Activated CD4-positive, alpha-beta T cell treated with anti-CD3 and anti-CD28 coated beads, Interleukin-2, amount 10 ng/mL, durations not matched to agents 7 days and 5 days (primary cell): ENCODE data around the gene HOXA9. TPM values are rescaled to one million over a fixed set of nuclear protein-coding genes. Genes with fewer than 3 reads are reported as not detected.

Source experiments
- CTCF ChIA-PET: fragments of 350-600 bp; sonication (Branson Sonifier 250); formaldehyde crosslinking; loops from one replicate; lab custom pipeline; 2021; ENCODE audit warnings: antibody characterized with exemption; lab: Charles Lee
- POLR2A ChIA-PET: fragments of 350-600 bp; sonication (Branson Sonifier 250); formaldehyde crosslinking; loops from one replicate; lab custom pipeline; 2021; ENCODE audit warnings: antibody characterized with exemption; lab: Charles Lee
- DNase-seq: peaks from one replicate; pipeline ENCODE4 v3.0.0-alpha.2; 2020
- H3K27ac Mint-ChIP-seq: one replicate; pipeline ENCODE4 v1.8.0; 2021; ENCODE audit warnings: mild to moderate bottlenecking, moderate library complexity, mixed read lengths
- H3K27me3 Mint-ChIP-seq: one replicate; pipeline ENCODE4 v1.8.0; 2021; ENCODE audit warnings: mixed read lengths
- H3K36me3 Mint-ChIP-seq: one replicate; pipeline ENCODE4 v1.8.0; 2021; ENCODE audit warnings: low read depth, mixed read lengths
- H3K4me1 Mint-ChIP-seq: one replicate; pipeline ENCODE4 v1.8.0; 2021; ENCODE audit warnings: mixed read lengths
- H3K4me3 Mint-ChIP-seq: one replicate; pipeline ENCODE4 v1.8.0; 2021; ENCODE audit warnings: mild to moderate bottlenecking, moderate library complexity, mixed read lengths
- H3K9me3 Mint-ChIP-seq: one replicate; pipeline ENCODE4 v1.8.0; 2021; ENCODE audit warnings: mixed read lengths
- microRNA-seq: library from miRNA; unstranded; fragments of <30 nt; microRNA quantifications from one replicate; pipeline ENCODE4 v1.2.0, GENCODE V29; 2021; ENCODE audit warnings: borderline microRNAs expressed, borderline replicate concordance
- total RNA-seq, 2 experiments: library from RNA; stranded (reverse); gene quantifications; one replicate each; pipeline ENCODE4 v1.2.3, GENCODE V29; 2021

HOXA9 gene
- total RNA-seq, 2 experiments from 2014 or later = not detected

DNA sequence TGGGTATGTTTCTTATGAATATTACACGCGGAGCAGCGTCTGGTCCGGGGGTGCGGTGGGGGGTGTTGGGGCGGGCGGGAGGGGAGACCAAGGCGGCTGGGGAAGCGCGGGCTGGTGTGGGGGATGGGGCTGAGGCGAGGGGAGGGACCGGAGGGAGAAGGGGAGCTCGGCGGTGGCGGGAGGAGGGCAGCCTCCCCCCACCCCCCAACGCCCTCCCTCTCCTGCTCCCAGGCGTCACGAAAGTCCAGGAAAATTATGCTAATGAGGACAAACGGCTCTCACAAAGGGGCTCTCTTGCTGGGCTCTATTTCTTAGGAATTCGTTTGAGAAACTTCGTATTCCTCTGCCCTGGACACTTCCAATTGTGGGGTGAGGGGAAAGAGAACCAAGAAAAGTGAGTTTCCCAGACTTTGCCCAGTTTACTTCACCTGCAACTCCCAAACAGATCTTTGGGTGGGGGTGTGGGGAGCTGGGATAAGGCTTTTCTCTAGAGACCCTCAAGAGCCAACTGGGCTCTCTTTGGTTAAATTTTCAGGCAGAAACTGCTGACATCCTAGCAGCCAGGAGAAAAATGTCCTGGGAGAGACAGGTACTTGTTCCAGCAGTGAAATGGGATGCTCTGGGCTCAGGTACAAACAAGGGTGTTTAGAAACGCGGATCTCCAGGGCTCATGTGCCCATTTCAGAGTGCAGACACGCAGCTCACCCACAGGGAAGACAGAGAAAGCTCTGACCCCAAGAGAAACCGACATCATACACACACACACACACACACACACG, 51.2 kb downstream of the HOXA9 start:
- POLR2A ChIA-PET = no interaction called here
- CTCF ChIA-PET = no interaction called here
- no peaks in the 10 kb centered on the region for H3K4me1 Mint-ChIP-seq
- H3K27ac Mint-ChIP-seq = no peak overlapping the region
- H3K36me3 Mint-ChIP-seq = no peaks in the 10 kb centered on the region
- no peak overlapping the region for H3K4me3 Mint-ChIP-seq
- H3K9me3 Mint-ChIP-seq = no peaks in the 10 kb centered on the region
- DNase-seq = no peak
- no peaks in the 10 kb centered on the region for H3K27me3 Mint-ChIP-seq

- Mint-ChIP-seq H3K4me3 (no peak overlapping the region), H3K27me3 (no peaks in the 10 kb centered on the region), H3K4me1 (no peaks in the 10 kb centered on the region), H3K36me3 (no peaks in the 10 kb centered on the region), H3K27ac (no peak overlapping the region), H3K9me3 (no peaks in the 10 kb centered on the region)
- ChIA-PET CTCF (no interaction called here), POLR2A (no interaction called here)
- no peak for DNase-seq
These were observed 52.1 kb downstream of the HOXA9 start for GRCh38 chr7:27112955-27113949.

Small RNA genes within 50 kb of the gene (microRNA-seq; reads per million reads assigned to microRNA genes)
- 0.63 reads per million for gene MIR196B

Other genes with a start within 250 kb of the HOXA9 start
- gene HOXA1, start 69.5 kb downstream of the HOXA9 start, total RNA-seq = under 1 TPM; 0.22 to 0.58 TPM
- not detected for gene HOXA2, start 62.9 kb downstream of the HOXA9 start, total RNA-seq
- gene HOXA4, start 34.8 kb downstream of the HOXA9 start, total RNA-seq = under 1 TPM in 1 of 2 experiments, not detected in 1; 0.25 TPM
- gene HOXA5, start 21.9 kb downstream of the HOXA9 start, total RNA-seq = not detected
- not detected for gene HOXA6, start 17.8 kb downstream of the HOXA9 start, total RNA-seq
- gene HOXA3, start 13.0 kb downstream of the HOXA9 start, total RNA-seq = not detected
- not detected for gene HOXA7, start 8.9 kb downstream of the HOXA9 start, total RNA-seq
- gene HOXA10, start 8.8 kb upstream of the HOXA9 start, total RNA-seq = not detected
- gene HOXA11, start 19.7 kb upstream of the HOXA9 start, total RNA-seq = not detected
- not detected for gene HOXA13, start 34.6 kb upstream of the HOXA9 start, total RNA-seq
- not detected for gene EVX1, start 77.3 kb upstream of the HOXA9 start, total RNA-seq